DMS79 (cell line): ENCODE data around the gene SCG5.
A peak's percentile ranks its signal among the peaks of the same experiment; 100 is the strongest.
"Not testable (repeated sequence)": the region's sequence is repeated elsewhere in the genome, so short reads cannot be mapped to it uniquely, and the experiment has no call there.

ENCODE experiments used
- DNase-seq: peaks from one replicate; lab custom pipeline; 2025; lab: John Stamatoyannopoulos, UW

SCG5 gene, protein sequence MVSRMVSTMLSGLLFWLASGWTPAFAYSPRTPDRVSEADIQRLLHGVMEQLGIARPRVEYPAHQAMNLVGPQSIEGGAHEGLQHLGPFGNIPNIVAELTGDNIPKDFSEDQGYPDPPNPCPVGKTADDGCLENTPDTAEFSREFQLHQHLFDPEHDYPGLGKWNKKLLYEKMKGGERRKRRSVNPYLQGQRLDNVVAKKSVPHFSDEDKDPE

DNA sequence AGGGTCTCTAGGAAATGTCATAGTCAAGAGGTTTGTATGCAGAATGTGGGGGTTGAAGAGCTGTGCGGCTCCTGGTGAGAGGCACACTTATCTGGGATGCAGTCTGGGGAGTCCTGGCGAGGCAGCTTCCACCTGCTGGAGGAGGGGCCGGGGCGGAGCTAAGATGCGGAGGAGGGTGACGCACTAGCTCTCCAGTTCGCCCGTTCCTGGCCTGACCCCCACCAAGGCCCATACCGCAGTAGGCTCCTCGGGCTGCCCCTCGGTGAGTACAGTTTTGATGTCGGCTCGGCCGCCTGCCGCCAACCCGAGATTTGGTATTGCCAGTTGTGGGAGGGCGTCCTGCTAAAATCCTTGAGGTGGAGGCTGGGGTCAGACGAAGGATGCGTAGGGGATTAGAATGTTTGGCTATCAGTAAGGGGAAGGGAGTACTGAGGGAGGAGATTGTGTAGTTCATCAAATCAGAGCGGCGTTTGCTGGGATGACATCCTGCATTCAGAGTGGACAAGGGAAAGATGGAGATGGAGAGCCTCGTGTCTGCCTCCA, at the start of gene SCG5:
SCG5 (plus strand) TSS at position 194 of the 543 bp plus-strand sequence. CDS start 1,883 bp downstream, outside the sequence.
- DNase-seq, result peak; percentile 84

DNA sequence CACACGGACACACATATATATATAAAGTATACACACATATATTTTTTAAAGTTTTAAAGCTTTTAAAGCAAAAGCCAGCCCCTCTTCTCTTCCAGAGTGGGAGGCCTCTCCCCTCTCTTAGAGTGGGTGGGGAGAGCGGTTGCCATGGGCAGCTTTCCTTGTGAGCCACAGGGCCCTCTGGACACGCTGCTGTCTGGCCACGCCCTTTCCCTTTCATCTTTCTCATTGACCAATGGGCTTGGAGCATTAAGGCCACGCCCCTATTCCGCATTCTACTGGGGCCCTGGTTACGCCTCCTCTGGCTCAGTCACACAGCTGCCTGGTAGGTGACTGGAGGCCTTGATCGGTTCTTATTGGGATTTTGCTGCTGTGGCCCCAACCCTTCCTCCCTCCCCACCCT, 48.4 kb upstream of the SCG5 start, which contains the start of gene GOLGA8N:
GOLGA8N (plus strand) TSS at position 306 of the 400 bp plus-strand sequence.
- not testable (repeated sequence) for DNase-seq

DNA sequence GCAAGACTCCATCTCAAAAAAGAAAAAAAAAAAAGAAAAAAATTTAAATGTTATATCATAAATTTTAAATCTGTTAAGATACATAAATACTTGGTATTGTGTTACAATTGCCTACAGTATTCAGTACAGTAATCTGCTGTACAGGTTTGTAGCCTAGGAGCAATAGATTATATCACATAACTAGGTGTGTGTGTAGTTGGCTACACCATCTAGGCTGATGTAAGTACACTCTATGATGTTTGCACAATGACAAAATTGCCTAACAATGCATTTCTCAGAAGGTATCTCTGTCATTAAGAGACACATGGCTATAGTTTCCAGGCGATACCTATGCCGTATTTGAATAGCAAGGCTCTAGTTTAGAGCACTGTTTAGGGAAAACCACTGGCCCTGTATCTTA, 32.0 kb upstream of the SCG5 start:
- DNase-seq, result not testable (repeated sequence)

DNA sequence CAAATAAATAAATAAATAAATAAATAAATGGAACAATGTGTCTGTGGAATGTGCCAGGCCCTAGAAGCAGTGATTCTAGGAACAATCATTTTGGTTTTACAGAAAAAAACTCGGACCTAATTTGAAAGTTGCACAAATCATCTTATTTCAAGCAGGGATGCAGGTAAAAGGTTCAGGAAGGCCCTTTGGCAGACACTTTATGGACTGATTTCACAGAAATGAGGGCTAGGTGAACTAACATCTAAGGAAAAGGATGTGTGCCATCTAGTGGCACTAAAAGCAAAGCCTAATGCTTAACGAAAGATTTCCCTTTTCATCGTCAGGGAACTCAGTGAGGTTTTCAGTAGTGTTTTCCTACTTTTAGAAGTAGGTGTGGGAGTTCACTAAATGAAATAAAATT, 30.8 kb upstream of the SCG5 start:
- DNase-seq, result not testable (repeated sequence)

DNA sequence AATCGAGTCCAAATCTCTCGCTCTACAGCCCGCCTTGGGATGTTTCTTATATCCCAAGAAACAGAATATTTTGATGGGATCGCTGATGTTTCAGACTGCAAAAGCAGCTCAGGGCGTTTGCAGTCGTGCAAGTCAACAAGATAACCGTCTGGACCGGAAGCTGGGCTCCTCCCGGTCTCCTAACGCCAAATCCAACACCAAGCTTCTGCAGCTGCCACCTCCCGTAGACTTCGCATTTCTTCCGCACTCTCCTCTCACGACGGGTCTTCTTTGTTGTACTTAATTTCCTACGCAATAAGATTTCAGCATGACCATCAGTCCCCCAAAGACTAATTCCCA, 26.8 kb upstream of the SCG5 start:
- DNase-seq, result not testable (repeated sequence)

DNA sequence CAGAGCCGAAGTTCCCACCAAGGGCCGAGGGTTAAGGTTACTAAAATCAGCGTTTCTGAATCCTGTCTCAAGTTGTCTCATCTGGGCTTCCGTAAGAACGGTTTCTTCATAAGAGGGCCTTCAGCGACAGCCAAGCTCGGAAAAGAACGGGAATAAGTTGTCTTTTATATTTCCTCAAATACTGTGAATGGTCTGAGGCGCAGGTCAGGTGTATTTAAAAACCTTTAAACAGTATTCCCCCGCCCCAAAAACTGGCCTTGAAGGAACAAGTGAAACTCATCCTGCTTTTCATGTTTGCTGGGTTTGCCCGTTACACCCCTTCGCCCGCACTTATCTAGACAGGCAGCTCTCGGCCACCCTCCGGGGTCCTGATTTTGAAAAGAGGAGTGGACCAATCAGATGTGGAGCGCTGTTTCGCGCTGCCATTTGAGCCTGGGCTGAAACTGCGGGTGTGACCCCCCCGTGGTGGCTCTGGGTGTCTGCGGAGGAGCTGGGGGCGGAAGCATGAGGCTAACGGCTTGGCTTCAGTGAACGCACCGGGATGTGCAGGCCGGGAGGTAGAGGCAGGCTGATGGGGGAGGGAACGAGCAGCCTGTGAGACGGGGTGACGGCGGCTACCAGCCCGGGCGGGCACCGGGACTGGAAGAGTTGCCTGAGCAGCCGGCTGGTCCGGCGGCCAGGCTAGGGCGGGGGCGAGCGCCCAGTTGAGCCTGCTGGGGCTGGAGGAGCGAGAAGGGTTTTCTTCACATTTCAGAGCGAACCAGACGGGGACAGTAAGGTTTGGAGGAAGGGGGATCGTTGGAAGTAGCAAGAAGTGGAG, 26.2 kb upstream of the SCG5 start, which contains the start of gene ARHGAP11A:
ARHGAP11A (plus strand) TSS at position 454 of the 820 bp plus-strand sequence. CDS start 708 bp downstream, outside the sequence.
- not testable (repeated sequence) for DNase-seq

DNA sequence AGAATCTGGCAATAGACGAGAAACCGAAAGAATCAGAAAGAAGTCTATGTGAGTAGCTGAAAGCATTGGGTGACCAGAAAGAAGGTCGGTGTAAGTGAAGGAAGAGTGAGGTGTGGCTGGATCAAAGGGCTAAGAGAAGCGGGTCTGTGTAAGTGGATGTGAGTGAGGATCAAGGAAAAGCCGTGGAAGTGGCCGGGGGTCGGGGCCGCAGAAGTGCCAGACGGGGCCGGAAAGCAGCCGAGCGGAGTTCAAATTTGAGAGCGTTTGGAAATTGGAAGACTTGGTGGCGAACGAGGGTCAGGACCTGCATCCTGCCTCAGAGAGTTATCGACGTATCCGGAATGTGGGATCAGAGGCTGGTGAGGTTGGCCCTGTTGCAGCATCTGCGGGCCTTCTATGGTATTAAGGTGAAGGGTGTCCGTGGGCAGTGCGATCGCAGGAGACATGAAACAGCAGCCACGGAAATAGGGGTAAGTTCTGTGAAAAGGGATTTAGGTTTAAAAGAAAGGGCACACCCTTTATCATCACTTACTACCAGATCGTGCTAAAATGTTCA, 25.6 kb upstream of the SCG5 start:
- DNase-seq, result not testable (repeated sequence)

DNA sequence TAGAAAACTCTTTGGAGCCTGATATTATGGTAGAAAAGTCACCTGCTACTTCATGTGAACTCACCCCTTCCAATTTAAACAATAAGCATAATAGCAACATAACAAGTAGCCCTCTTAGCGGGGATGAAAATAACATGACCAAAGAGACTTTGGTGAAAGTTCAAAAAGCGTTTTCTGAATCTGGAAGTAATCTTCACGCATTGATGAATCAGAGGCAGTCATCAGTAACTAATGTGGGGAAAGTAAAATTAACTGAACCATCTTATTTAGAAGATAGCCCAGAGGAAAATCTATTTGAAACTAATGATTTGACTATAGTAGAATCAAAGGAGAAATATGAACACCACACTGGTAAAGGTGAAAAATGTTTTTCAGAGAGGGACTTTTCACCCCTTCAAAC, 5.1 kb upstream of the SCG5 start:
- no peak for DNase-seq

DNA sequence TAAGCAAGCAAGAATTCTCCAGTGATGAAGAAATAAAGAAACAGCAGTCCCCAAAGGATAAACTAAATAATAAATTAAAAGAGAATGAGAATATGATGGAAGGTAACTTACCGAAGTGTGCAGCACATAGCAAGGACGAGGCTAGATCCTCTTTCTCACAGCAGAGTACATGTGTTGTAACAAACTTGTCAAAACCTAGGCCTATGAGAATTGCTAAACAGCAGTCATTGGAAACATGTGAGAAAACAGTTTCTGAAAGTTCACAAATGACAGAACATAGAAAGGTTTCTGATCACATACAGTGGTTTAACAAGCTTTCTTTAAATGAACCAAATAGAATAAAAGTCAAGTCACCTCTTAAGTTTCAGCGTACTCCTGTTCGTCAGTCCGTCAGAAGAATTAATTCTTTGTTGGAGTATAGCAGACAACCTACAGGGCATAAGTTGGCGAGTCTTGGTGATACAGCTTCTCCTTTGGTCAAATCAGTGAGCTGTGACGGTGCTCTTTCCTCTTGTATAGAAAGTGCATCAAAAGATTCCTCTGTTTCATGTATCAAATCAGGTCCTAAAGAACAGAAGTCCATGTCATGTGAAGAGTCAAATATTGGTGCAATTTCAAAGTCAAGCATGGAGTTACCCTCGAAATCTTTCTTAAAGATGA, 4.5 kb upstream of the SCG5 start:
- no peak for DNase-seq

DNA sequence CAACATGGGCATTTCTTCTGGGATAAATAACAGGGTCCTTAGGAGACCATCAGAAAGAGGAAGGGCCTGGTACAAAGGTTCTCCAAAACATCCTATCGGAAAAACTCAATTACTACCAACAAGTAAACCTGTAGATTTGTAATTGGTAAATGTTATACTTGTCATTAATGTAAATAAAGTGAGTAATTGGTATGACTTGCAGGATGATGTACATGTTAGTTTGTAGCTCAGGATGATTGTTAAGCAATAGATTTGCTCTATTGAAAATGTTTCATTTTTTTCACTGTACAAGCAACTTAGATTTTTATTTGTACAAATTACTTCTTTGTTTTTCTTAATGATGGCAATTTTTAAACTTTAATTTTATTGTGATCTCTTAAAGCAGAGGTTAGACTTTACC, 3.8 kb upstream of the SCG5 start:
- DNase-seq, result no peak

DNA sequence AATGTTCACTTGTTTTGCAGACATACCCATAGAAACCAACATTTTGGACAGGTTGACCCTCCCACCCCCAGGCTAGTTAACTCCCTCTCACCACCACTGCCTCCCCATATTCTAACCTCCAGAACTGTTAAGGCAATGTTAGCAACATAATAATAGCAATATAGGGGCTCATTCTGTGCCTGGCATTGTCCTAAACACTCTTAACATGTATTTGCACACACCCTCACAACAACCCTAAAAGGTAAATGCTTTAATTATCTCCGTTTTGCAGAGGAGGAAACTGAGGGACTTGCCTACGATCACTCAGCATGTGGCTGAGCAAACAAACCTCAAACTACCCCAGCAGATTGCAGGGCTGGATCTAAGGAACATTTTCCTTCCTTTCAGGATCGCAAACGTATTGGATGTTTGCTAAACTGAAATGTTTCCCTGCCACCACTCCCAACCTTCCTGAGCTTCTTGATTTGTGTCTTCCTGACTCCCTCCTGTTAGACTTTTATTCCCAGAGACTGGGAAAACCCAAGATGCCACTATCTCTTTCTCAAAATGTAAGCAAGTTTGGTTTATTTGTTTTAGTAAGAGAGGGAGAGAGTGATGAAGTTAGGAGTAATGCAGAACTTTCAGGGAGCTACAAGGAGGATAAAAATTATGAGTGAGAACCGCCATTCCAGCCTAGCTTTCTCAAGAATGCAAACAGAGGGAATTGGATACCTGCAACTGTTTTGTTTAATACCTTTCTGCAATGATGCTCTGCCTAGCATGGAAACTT, 1.3 kb downstream of the SCG5 start:
- no peak for DNase-seq

DNA sequence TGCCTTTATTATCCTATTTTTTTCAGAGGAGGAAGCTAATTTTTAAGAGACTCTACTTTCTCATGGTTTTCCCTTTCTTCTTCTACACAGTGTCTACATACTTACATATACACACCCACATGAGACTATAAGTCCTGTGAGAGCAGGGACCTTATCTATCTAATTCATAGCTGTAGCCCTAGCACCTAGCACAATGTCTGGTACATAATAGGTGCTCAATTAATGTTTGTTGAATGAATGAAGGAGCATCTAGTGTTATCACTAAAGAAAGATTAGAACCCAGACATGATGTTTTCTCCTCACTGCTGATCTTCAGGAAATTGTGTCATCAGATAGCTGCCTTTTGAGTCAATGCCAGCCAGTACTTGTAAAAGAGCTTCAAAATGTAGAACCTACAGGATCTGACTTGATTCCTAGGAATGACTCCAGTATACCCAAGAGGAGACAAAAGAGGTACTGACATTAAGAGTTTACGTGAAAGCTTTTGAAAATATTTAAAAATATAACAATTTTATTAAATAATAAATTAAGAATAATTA, 2.5 kb downstream of the SCG5 start:
- DNase-seq, result no peak

DNA sequence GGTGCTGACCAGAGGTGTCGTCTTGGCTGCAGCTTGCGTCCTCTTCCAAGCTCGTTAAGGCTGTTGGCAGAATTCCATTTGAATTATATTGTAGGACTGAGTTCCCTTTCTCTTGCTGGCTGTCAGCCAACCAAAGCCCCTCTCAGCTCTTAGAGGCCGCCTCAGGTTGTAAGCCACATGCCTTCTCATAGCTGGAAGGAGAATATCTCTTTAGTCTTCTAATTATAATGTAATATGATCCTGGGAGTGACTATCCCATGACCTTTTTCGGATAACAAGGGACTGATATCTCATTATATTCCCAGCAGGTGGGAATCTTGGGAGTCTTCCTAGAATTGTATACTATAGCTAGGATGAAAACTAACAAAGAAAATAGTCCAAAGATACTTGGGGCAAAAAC, 4.8 kb downstream of the SCG5 start:
- peak; percentile 81 for DNase-seq

DNA sequence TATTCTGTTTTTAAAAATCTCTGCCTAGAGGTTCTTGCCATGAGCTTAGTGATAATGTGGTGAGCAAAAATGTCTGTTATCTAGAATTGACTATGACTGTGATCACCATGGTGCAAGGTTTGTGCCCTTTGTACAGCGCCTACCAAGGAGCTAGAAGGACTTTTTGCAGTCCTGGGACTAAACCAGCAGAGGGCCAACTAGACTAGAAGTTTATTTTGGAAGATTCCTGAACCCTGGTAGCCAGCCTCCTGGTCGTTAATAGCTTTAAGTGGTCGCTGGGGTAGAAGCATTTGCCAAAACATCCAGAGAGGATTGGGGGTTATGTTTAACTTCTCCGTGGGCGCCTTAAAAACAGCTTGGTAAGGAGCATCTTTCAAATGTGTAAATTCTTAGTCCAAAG, 7.8 kb downstream of the SCG5 start:
- no peak for DNase-seq

DNA sequence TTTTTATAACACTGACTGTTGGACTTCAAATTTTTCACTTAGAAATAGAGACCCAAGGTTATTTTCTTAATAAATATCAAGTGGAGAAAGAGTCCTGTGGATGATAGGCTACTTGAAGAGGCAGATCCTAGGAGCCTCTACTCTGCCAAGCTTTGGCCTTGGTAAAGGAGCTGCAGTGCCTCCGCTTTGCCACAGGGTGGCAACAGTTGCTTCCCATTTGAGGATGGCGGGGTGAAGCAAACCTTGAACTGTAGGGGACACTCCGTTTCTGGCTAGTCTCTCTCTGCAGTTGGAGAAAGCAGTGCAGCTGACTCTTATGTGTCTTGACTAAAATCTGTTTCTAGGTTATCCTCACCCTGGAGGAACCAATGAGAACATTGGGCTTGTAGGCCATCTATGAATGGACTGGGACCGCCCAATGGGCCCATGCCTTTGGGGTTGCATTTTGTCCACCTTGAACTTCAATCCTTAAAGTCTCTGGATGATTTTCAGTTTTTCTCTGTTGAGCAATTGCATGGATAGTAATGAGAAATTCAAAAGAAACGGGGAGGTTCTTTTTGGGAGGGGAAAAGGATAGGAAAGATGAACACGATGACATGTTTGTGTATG, 9.8 kb downstream of the SCG5 start:
- DNase-seq, result no peak

DNA sequence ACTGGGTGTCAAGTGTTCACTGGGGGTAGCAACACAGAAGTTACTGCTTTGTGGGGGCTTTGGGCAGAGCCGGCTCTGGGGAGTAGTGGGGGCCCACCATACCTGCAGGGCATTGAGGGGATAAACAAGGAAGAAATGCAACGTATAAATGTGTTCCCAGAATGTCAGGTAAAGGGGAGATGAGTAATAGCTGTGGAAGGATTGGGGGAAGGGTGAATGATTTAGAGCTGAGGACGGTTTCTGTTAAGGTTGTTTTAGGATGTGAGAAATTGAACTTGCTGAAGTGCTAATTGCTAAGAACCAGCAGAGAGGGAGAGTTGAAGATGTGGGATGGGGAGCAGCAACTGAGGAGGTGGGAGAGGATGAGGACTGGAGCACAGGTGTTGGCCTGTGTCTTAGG, 10.7 kb downstream of the SCG5 start:
- DNase-seq, result no peak

DNA sequence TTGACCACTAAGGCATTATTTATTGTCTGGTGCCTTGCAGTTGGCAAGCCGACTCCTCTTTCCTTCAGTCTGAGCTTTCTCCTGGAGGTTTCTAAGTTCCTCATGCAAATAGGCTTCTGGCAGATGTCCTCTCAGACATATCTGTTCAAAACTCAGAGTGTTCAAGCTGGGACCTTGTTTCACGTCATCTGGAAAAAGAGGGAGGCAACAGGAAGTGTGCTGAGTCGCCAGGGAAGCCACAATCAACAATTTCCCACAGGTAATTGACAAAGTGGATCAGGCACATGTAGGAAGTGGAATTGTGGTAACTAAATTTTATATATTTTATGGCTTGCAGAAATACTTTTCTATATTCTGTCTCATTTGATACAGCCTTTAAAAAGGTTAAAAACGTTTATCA, 14.6 kb downstream of the SCG5 start:
- no peak for DNase-seq

DNA sequence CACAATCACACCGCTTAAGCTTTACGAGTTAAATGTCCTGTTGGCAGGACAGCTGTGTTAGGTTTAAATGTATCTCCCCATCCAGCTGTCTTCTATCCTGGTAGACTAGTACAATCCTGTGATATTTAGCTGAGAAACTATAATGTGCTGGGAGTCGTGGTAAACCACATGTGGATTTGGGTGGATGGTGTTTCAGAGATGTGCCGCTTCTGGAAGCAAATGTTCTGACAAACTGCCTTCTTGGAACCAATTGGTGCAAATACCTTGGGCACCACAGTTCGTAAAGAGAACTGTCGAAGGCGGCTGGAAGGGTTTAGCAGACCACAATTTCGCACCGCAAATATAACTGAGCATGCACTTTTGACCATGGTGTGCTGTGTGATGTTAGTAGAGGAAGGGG, 15.0 kb downstream of the SCG5 start:
- no peak for DNase-seq

DNA sequence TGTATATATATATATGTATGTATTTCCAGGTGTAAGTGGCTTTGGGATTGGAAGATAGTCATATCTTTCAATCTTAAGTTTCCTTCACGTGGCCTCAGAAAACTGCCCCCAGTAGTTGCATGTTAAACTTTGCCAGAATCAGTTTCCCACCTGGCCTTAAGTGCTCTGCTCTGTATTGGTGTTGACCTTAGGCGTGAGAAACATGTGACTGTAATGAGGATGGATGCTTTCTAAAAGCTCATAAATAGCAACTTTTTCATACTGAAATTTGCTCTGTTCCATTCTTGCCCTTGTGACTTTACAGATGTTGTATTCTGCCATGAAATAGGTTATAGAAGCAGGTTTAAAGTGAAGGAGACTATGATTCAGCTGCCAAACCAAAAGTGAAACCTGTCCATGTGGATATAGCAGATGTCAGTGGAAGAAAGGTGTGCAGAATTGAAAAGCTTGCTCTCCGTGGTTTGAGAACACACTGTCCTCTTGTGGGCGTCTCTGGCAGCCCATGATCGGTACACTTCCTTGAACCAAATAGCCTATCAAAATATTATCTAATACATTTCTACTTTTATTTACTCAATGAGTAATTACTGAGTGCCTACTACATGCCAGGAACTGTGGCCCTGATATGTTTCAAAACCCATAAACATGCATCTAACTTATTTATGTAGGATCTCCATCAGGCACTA, 15.8 kb downstream of the SCG5 start:
- DNase-seq, result no peak

DNA sequence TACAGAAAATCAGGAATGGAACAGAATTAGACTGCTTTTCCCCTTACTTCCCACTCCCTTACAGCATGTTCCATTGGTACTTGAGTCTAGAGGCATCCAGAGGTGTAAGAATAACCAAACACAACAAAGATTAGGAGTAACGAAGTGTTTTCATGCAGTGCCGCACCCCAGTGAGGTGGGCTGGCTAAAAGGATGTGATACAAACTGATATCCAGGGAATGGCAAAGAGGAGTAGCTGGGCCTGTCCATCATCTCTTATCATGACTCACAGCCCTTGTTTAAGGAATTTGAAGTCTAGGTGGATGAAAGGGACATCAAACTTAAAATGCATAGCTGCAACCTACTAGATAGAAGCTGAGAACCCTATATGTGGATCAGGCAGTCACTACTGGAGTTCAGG, 16.4 kb downstream of the SCG5 start:
- DNase-seq, result no peak
